Breast epithelium (tissue), 3 donors: Measurements from ENCODE around the gene TSPAN12.

ENCODE experiments used
- POLR2A ChIP-seq: fragments of 450-650 bp; IDR thresholded peaks from one replicate; pipeline ENCODE4 v1.6.1; 2016; ENCODE audit warnings: antibody characterized with exemption, mild to moderate bottlenecking, moderate library complexity
- TF ChIP-seq, protein P1 (sequence below), 3 donors: fragments of 450-650 bp; IDR thresholded peaks; one replicate each; pipeline ENCODE4 v1.5.1; 2016 to 2017; ENCODE audit warnings: antibody characterized with exemption in 3 of 3, mild to moderate bottlenecking in 3 of 3, moderate library complexity in 3 of 3

DNA sequence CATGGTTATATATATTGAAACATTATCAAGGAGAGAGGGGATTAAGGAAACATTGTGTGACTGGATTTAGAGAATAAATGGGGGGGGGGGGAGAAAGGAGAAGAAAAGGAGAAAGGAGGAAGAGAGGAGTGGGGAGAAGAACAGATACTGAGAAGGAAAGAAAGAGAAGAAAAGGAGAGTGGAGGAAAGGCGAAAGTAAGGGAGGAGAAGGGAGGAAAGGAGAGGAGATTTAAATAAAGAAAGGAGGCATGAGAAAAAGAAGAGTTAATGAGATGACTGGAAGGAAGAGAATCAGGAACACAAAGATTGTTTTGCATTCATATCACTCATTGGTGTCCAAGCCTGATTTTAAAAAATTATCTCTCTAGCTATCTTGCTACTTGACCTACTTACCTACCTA is 16.1 kb upstream of the TSPAN12 start:
- no peak for TF ChIP-seq POLR2A
- TF ChIP-seq, protein P1, sequence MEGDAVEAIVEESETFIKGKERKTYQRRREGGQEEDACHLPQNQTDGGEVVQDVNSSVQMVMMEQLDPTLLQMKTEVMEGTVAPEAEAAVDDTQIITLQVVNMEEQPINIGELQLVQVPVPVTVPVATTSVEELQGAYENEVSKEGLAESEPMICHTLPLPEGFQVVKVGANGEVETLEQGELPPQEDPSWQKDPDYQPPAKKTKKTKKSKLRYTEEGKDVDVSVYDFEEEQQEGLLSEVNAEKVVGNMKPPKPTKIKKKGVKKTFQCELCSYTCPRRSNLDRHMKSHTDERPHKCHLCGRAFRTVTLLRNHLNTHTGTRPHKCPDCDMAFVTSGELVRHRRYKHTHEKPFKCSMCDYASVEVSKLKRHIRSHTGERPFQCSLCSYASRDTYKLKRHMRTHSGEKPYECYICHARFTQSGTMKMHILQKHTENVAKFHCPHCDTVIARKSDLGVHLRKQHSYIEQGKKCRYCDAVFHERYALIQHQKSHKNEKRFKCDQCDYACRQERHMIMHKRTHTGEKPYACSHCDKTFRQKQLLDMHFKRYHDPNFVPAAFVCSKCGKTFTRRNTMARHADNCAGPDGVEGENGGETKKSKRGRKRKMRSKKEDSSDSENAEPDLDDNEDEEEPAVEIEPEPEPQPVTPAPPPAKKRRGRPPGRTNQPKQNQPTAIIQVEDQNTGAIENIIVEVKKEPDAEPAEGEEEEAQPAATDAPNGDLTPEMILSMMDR (IDR thresholded peaks at IDR 0.05) = no peak
